ENCODE measurements around the gene PSTK.

DNA sequence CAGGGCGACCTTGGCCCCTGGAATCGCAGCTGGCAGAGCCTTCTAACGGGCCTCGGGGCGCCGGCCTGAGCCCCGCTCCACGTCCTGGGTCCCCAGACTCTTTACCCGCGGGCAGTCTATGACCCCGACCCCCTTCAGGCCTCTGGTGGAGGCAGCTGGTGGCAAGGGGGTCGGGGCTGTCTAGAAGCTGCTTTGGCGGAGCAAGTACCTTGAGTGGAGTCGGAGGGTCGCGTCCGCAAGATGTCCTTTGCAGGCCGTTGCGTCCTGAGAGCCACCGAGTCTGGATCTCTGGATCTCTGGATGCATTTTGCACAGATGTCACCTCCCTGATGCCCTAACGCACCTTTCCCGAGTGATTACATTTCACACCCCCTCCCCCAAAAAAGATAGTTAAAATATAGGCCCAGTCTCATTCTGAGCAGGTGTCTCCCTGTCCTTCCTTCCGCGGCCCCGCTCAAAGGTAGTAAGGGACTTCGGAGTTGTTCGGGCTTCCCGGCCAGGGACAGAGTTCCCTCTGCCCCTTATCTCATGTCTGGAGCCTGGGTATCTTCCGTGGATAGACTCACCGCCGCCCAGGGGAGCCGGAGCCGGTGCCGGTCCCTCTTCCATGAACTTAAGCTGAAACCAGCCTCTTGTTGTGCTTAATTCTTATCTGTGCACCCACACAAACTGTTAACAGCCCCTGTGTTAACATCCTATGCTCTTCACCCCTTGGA, 29.1 kb downstream of the PSTK start:
- TF ChIP-seq CTCF (IDR thresholded peaks at IDR 0.05) (no peak), POLR2A (IDR thresholded peaks at IDR 0.05) (no peak)
